ENCODE measurements around the gene SPATA20.

SPATA20 gene

GRCh38 chr17:50575581-50576210 is 28.7 kb downstream of the SPATA20 start:
- peaks cover 39% of the 10 kb centered on the region for H3K36me3 Mint-ChIP-seq (ENCODE audit: low read depth)
- no peak overlapping the region for H3K4me3 Mint-ChIP-seq
- no peaks in the 10 kb centered on the region for H3K4me1 Mint-ChIP-seq
- no peaks in the 10 kb centered on the region for H3K9me3 Mint-ChIP-seq
- no peak overlapping the region for H3K27ac Mint-ChIP-seq
- TF ChIP-seq, protein P1, sequence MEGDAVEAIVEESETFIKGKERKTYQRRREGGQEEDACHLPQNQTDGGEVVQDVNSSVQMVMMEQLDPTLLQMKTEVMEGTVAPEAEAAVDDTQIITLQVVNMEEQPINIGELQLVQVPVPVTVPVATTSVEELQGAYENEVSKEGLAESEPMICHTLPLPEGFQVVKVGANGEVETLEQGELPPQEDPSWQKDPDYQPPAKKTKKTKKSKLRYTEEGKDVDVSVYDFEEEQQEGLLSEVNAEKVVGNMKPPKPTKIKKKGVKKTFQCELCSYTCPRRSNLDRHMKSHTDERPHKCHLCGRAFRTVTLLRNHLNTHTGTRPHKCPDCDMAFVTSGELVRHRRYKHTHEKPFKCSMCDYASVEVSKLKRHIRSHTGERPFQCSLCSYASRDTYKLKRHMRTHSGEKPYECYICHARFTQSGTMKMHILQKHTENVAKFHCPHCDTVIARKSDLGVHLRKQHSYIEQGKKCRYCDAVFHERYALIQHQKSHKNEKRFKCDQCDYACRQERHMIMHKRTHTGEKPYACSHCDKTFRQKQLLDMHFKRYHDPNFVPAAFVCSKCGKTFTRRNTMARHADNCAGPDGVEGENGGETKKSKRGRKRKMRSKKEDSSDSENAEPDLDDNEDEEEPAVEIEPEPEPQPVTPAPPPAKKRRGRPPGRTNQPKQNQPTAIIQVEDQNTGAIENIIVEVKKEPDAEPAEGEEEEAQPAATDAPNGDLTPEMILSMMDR (IDR thresholded peaks at IDR 0.05; ENCODE audit: unreplicated experiment in 3 of 3) = no peak
- peaks cover 5% of the 10 kb centered on the region for H3K27me3 Mint-ChIP-seq (ENCODE audit: low read depth)

- Mint-ChIP-seq H3K9me3 (no peaks in the 10 kb centered on the region), H3K4me1 (peaks cover 2% of the 10 kb centered on the region), H3K27me3 (ENCODE audit: low read depth) (peaks cover 5% of the 10 kb centered on the region), H3K36me3 (ENCODE audit: low read depth) (peaks cover 40% of the 10 kb centered on the region), H3K4me3 (no peak overlapping the region), H3K27ac (no peak overlapping the region)
- TF ChIP-seq, protein P1 (IDR thresholded peaks at IDR 0.05; ENCODE audit: unreplicated experiment in 3 of 3) = no peak
Measured at GRCh38 chr17:50576864-50577263, 29.9 kb downstream of the SPATA20 start.

DNA sequence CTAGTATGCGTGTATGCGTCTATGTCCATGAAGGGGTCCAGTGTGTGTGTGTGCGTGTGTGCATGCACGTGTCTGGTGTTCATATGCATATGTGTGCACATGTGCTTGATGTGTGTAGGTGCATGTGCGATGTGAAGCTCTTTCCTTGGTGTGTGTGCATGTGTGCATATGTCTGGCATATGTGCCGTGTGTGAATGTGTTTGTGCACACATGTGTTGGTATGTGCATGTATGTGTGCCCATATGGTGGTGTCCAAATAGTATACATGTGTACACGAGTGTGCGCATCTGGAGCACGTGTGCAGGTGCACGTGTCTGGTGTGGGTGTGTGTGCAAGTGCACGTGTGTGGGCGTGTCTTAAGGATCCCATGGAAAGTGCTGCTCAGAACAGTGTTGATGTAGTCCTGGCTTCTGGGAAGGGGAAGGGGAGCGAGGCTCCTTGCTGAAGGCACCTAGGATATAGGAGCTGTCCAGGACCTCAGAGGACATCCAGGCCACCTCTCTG is 30.5 kb downstream of the SPATA20 start:
- peaks cover 8% of the 10 kb centered on the region for H3K4me1 Mint-ChIP-seq
- no peak overlapping the region for H3K27ac Mint-ChIP-seq
- no peak overlapping the region for H3K4me3 Mint-ChIP-seq
- TF ChIP-seq, protein P1 (IDR thresholded peaks at IDR 0.05; ENCODE audit: unreplicated experiment in 3 of 3) = no peak
- H3K9me3 Mint-ChIP-seq = no peaks in the 10 kb centered on the region
- peaks cover 5% of the 10 kb centered on the region for H3K27me3 Mint-ChIP-seq (ENCODE audit: low read depth)
- H3K36me3 Mint-ChIP-seq (ENCODE audit: low read depth) = peaks cover 44% of the 10 kb centered on the region

DNA sequence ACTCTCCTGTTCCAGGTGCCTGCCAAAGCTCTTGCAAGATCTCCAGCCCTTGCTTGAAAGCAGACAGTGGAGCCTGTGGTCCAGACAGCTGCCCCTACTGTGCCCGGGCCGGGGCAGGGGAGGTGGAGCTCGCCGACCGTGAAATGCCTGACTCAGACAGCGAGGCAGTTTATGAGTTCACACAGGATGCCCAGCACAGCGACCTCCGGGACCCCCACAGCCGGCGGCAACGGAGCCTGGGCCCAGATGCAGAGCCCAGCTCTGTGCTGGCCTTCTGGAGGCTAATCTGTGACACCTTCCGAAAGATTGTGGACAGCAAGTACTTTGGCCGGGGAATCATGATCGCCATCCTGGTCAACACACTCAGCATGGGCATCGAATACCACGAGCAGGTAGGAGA is 31.2 kb downstream of the SPATA20 start:
- Mint-ChIP-seq H3K4me1 (peaks cover 15% of the 10 kb centered on the region), H3K27ac (no peak overlapping the region), H3K9me3 (no peaks in the 10 kb centered on the region), H3K4me3 (no peak overlapping the region), H3K27me3 (ENCODE audit: low read depth) (peaks cover 8% of the 10 kb centered on the region), H3K36me3 (ENCODE audit: low read depth) (peaks cover 43% of the 10 kb centered on the region)
- TF ChIP-seq, protein P1 (IDR thresholded peaks at IDR 0.05; ENCODE audit: unreplicated experiment in 3 of 3) = no peak

DNA sequence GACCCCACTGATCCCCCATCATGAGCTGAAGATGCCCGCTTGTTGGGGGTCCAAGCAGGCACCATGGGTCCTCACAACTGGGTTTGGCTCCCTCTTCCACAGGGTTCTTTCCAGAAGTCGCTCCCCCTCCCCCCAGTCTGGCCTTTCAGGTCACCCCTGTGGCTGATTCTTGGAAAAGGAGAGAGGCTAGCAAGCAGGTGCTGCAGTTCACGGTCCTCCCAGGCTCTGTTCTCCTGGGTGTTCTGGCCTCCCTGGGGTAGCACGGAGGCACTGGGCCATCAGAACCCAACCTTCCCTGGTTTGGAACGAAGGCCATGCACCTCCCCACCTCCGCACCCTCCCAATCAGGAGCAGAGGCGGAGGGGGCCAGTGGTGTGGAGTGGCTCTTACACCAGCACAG is 32.4 kb downstream of the SPATA20 start:
- H3K9me3 Mint-ChIP-seq = no peaks in the 10 kb centered on the region
- peaks cover 27% of the 10 kb centered on the region for H3K4me1 Mint-ChIP-seq
- TF ChIP-seq, protein P1 (IDR thresholded peaks at IDR 0.05; ENCODE audit: unreplicated experiment in 3 of 3) = no peak
- peaks cover 34% of the 10 kb centered on the region for H3K36me3 Mint-ChIP-seq (ENCODE audit: low read depth)
- H3K27me3 Mint-ChIP-seq (ENCODE audit: low read depth) = peaks cover 12% of the 10 kb centered on the region
- H3K27ac Mint-ChIP-seq = no peak overlapping the region
- no peak overlapping the region for H3K4me3 Mint-ChIP-seq

DNA sequence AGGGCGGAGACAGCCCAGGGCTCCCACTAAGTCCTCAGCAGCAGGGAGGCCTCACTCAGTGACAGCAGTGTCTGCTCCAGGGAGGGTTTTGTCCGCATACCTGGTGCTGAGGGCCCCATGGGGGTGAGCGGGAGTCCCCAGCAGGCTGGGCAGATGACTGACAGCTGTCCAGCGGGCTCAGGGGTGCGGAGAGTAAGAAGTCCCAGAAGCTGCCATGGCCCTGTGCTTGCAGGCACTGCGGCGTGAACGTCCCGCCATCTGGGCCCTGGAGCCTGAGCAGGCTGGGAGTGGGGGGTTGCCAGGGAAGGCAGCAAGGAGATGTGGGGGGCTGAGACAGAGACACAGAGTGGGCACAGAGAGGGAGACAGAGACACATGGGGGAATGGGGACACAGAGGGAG is 33.7 kb downstream of the SPATA20 start:
- H3K4me1 Mint-ChIP-seq = peaks cover 34% of the 10 kb centered on the region
- H3K36me3 Mint-ChIP-seq (ENCODE audit: low read depth) = peaks cover 30% of the 10 kb centered on the region
- no peaks in the 10 kb centered on the region for H3K9me3 Mint-ChIP-seq
- no peak overlapping the region for H3K4me3 Mint-ChIP-seq
- TF ChIP-seq, protein P1 (IDR thresholded peaks at IDR 0.05; ENCODE audit: unreplicated experiment in 3 of 3) = no peak
- H3K27me3 Mint-ChIP-seq (ENCODE audit: low read depth) = peaks cover 12% of the 10 kb centered on the region
- no peak overlapping the region for H3K27ac Mint-ChIP-seq
